BJ (cell line): ENCODE data around the gene RHOXF2B. TPM values are rescaled to one million over a fixed set of nuclear protein-coding genes. Genes with fewer than 3 reads are reported as not detected.
"Not testable (repeated sequence)": the region's sequence is repeated elsewhere in the genome, so short reads cannot be mapped to it uniquely, and the experiment has no call there.

ENCODE experiments used
- CTCF ChIA-PET: fragments of 350-600 bp; formaldehyde crosslinking; extraction: SDS; loops from one replicate; lab custom pipeline; 2021; ENCODE audit warnings: antibody characterized with exemption, inconsistent platforms; lab: Yijun Ruan, JAX
- POLR2A ChIA-PET: fragments of 300-600 bp; sonication (Branson Sonifier 250); formaldehyde crosslinking; extraction: SDS; loops from one replicate; lab custom pipeline; 2021; ENCODE audit warnings: antibody characterized with exemption; lab: Charles Lee
- DNase-seq: peaks from one replicate; pipeline ENCODE4 v3.0.0-alpha.2; 2011; ENCODE audit warnings: low read depth
- H3K27me3 ChIP-seq: 2 replicates; pipeline ENCODE4 v1.6.0; 2011; ENCODE audit warnings: low read length; ENCODE audit not compliant: control insufficient read depth, insufficient read depth
- H3K36me3 ChIP-seq: 2 replicates; pipeline ENCODE4 v1.5.1; 2011; ENCODE audit warnings: low read length; ENCODE audit not compliant: control insufficient read depth, insufficient read depth
- H3K4me3 ChIP-seq: 2 replicates; pipeline ENCODE4 v1.5.1; 2011; ENCODE audit warnings: low read depth, mild to moderate bottlenecking, control low read depth, low read length
- CTCF ChIP-seq: IDR thresholded peaks from 2 replicates; pipeline ENCODE4 v1.5.1; 2011; ENCODE audit warnings: low read depth, mild to moderate bottlenecking, control low read depth, inconsistent platforms, low read length, moderate library complexity; ENCODE audit not compliant: insufficient read depth
- polyA minus RNA-seq: library from RNA; depleted of rRNA, polyadenylated mRNA; stranded (reverse); fragments of >200 nt; gene quantifications from 2 replicates; pipeline ENCODE4 v1.2.3, GENCODE V29; 2011; rRNA and poly(A)+ RNA removed
- polyA plus RNA-seq: library from polyadenylated mRNA; depleted of rRNA; stranded (reverse); fragments of >200 nt; gene quantifications from 2 replicates; pipeline ENCODE4 v1.2.3, GENCODE V29; 2011; rRNA removed

RHOXF2B gene
- polyA plus RNA-seq: not detected in 2 replicates
- polyA minus RNA-seq: not detected in 2 replicates

GRCh38 chrX:120077590-120077989, at the start of gene RHOXF2B:
TSS of gene RHOXF2B (minus strand) at chrX:120077690. CDS start at chrX:120077552, 138 bp downstream.
- H3K27me3 ChIP-seq, CTCF ChIA-PET, H3K36me3 ChIP-seq, POLR2A ChIA-PET, DNase-seq, H3K4me3 ChIP-seq: not testable (repeated sequence)

GRCh38 chrX:120125444-120125843, 48.0 kb upstream of the RHOXF2B start:
- TF ChIP-seq CTCF: no peak
- POLR2A ChIA-PET: no interaction called here
- CTCF ChIA-PET: no interaction called here
- H3K27me3 ChIP-seq: no peaks in the 10 kb centered on the region
- no peak overlapping the region for H3K4me3 ChIP-seq
- DNase-seq: no peak
- H3K36me3 ChIP-seq: no peaks in the 10 kb centered on the region

GRCh38 chrX:120120223-120120622, 42.7 kb upstream of the RHOXF2B start:
- CTCF ChIA-PET: no interaction called here
- no peak for DNase-seq
- no peak for TF ChIP-seq CTCF
- POLR2A ChIA-PET: no interaction called here
- no peak overlapping the region for H3K4me3 ChIP-seq
- no peaks in the 10 kb centered on the region for H3K27me3 ChIP-seq
- H3K36me3 ChIP-seq: no peaks in the 10 kb centered on the region

- Histone ChIP-seq H3K36me3 (no peaks in the 10 kb centered on the region), H3K4me3 (no peak within 1 kb of the TSS), H3K27me3 (no peaks in the 10 kb centered on the region)
- ChIA-PET CTCF (no interaction called here), POLR2A (no interaction called here)
- no peak for DNase-seq
- TF ChIP-seq CTCF: no peak
These were observed 38.0 kb upstream of the RHOXF2B start, which contains the start of gene RHOXF1 for GRCh38 chrX:120115438-120115963. TSS of gene RHOXF1 (minus strand) at chrX:120115913. CDS start at chrX:120115862, 51 bp downstream.

- TF ChIP-seq CTCF: no peak
- POLR2A ChIA-PET: no interaction called here
These were observed 34.1 kb upstream of the RHOXF2B start for GRCh38 chrX:120111611-120112010.

GRCh38 chrX:120109378-120109777, 31.9 kb upstream of the RHOXF2B start:
- CTCF ChIA-PET: no interaction called here
- DNase-seq: no peak
- POLR2A ChIA-PET: no interaction called here
- Histone ChIP-seq H3K27me3 (no peaks in the 10 kb centered on the region), H3K4me3 (no peak overlapping the region), H3K36me3 (no peaks in the 10 kb centered on the region)
- no peak for TF ChIP-seq CTCF

More at GRCh38 chrX:120111611-120112010, 34.1 kb upstream of the RHOXF2B start:
- CTCF ChIA-PET: no interaction called here
- H3K27me3 ChIP-seq: no peaks in the 10 kb centered on the region
- no peak for DNase-seq
- H3K4me3 ChIP-seq: no peak overlapping the region
- H3K36me3 ChIP-seq: no peaks in the 10 kb centered on the region

GRCh38 chrX:120104707-120105106, 27.2 kb upstream of the RHOXF2B start:
- H3K36me3 ChIP-seq, H3K4me3 ChIP-seq, CTCF ChIA-PET, POLR2A ChIA-PET, DNase-seq, H3K27me3 ChIP-seq: not testable (repeated sequence)

- H3K4me3 ChIP-seq, H3K36me3 ChIP-seq, H3K27me3 ChIP-seq, DNase-seq, CTCF ChIA-PET, POLR2A ChIA-PET: not testable (repeated sequence)
These were observed 23.6 kb upstream of the RHOXF2B start for GRCh38 chrX:120101057-120101456.
